Stimulated activated CD8-positive, alpha-beta memory T cell treated with anti-CD3 and anti-CD28 coated beads, Interleukin-15, amount 100 ng/mL, for 4 hours (primary cell): ENCODE measurements around the gene CCDC8.
"Not testable (repeated sequence)": the region's sequence is repeated elsewhere in the genome, so short reads cannot be mapped to it uniquely, and the experiment has no call there.

Source experiments
- DNase-seq, 2 donors: peaks; one replicate each; pipeline ENCODE4 v3.0.0-alpha.2; 2020; ENCODE audit warnings: low read depth in 2 of 2

CCDC8 gene

GRCh38 chr19:46428239-46429135, 15.1 kb upstream of the CCDC8 start, which contains the start of gene PNMA8C:
Gene PNMA8C, minus strand, starts transcription at chr19:46428936. Its CDS starts 577 bp downstream, at chr19:46428359.
- DNase-seq, result no peak

- no peak for DNase-seq
Observed at GRCh38 chr19:46427518-46428045, 14.2 kb upstream of the CCDC8 start.

GRCh38 chr19:46426506-46427162, 13.3 kb upstream of the CCDC8 start:
- DNase-seq, result no peak

GRCh38 chr19:46426035-46426505, 12.7 kb upstream of the CCDC8 start:
- DNase-seq, result no peak

GRCh38 chr19:46423188-46423587, 9.8 kb upstream of the CCDC8 start:
- no peak for DNase-seq

GRCh38 chr19:46422344-46422743, 9.0 kb upstream of the CCDC8 start:
- no peak for DNase-seq

- DNase-seq, result no peak
Observed at GRCh38 chr19:46420056-46420455, 6.7 kb upstream of the CCDC8 start.

- DNase-seq, result not testable (repeated sequence)
Observed at GRCh38 chr19:46415804-46416709, 2.7 kb upstream of the CCDC8 start.

GRCh38 chr19:46414899-46415298, 1.5 kb upstream of the CCDC8 start:
- not testable (repeated sequence) for DNase-seq

GRCh38 chr19:46412650-46413261, 608 bp downstream of the CCDC8 start:
- DNase-seq, result no peak

GRCh38 chr19:46411925-46412649, 1.3 kb downstream of the CCDC8 start:
- no peak for DNase-seq

GRCh38 chr19:46411088-46411924, 2.1 kb downstream of the CCDC8 start:
- no peak for DNase-seq

GRCh38 chr19:46410205-46411087, 2.9 kb downstream of the CCDC8 start:
- no peak for DNase-seq

- DNase-seq, result no peak
Observed at GRCh38 chr19:46409191-46409590, 4.2 kb downstream of the CCDC8 start.

GRCh38 chr19:46408664-46409039, 4.7 kb downstream of the CCDC8 start:
- DNase-seq, result no peak

- no peak for DNase-seq
Observed at GRCh38 chr19:46407856-46408663, 5.3 kb downstream of the CCDC8 start.

GRCh38 chr19:46406976-46407375, 6.4 kb downstream of the CCDC8 start:
- DNase-seq, result no peak
